Breast epithelium (tissue), 3 donors: ENCODE results near the gene SPRY2.
"Not testable (repeated sequence)": the region's sequence is repeated elsewhere in the genome, so short reads cannot be mapped to it uniquely, and the experiment has no call there.

Experiments
- POLR2AphosphoS5 ChIP-seq, 3 donors: sonication (generic); formaldehyde crosslinking; IDR thresholded peaks; one replicate each; pipeline ENCODE4 v1.6.1; 2017; ENCODE audit warnings: antibody characterized with exemption in 3 of 3
- TF ChIP-seq, protein P1 (sequence below), 3 donors: fragments of 450-650 bp; IDR thresholded peaks; one replicate each; pipeline ENCODE4 v1.5.1; 2016 to 2017; ENCODE audit warnings: antibody characterized with exemption in 3 of 3, mild to moderate bottlenecking in 3 of 3, moderate library complexity in 3 of 3

DNA sequence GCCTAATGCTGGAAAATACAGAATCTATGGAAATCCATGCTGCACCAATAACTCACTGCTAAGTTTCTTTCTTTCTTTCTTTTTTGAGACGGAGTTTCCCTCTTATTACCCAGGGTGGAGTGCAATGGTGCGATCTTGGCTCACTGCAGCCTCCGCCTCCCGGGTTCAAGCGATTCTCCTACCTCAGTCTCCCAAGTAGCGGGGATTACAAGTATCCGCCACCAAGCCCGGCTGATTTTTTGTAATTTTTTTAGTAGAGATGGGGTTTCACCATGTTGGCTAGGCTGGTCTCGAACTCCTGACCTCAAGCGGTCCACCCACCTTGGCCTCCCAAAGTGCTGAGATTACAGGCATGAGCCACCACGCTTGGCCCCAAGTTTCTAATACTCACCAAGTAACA is 3.1 kb upstream of the SPRY2 start:
- TF ChIP-seq POLR2AphosphoS5 (IDR thresholded peaks at IDR 0.05), result not testable (repeated sequence)
- TF ChIP-seq, protein P1, sequence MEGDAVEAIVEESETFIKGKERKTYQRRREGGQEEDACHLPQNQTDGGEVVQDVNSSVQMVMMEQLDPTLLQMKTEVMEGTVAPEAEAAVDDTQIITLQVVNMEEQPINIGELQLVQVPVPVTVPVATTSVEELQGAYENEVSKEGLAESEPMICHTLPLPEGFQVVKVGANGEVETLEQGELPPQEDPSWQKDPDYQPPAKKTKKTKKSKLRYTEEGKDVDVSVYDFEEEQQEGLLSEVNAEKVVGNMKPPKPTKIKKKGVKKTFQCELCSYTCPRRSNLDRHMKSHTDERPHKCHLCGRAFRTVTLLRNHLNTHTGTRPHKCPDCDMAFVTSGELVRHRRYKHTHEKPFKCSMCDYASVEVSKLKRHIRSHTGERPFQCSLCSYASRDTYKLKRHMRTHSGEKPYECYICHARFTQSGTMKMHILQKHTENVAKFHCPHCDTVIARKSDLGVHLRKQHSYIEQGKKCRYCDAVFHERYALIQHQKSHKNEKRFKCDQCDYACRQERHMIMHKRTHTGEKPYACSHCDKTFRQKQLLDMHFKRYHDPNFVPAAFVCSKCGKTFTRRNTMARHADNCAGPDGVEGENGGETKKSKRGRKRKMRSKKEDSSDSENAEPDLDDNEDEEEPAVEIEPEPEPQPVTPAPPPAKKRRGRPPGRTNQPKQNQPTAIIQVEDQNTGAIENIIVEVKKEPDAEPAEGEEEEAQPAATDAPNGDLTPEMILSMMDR (IDR thresholded peaks at IDR 0.05), result not testable (repeated sequence)
